Measurements from ENCODE around the gene FARS2.
"Not testable (repeated sequence)": the region's sequence is repeated elsewhere in the genome, so short reads cannot be mapped to it uniquely, and the experiment has no call there.

Gene FARS2

DNA sequence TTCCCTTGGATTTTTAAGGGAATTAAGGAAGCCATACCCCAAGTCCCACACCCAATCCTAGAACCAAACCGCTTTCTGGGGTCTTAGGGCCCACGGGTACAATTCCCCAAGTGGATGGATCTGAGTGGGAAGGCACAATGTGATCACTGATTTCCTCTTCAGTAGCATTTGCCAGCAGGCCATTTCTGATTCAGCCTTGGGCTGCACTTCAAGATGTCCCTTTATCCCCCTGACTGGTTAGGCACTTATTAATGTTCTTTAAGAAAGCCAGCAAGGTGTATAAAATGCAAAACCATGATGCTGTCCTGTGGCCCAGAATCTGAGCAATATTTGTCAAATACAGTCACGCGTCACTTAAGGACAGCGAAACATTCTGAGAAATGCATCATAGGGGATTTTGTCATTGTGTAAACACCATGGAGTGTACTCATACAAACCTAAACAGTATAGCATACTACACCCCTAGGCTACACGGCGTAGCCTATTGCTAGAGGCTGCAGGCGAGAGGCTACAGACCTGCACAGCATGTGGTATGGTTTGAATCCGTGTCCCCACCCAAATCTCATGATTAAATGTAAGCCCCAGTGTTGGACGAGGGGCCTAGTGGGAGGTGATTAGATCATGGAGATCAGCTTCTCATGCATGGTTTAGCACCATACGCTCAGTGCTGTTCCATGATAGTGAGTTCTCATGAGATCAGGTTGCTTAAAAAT lies 511.3 kb downstream of the FARS2 start:
- DNase-seq = no peak

DNA sequence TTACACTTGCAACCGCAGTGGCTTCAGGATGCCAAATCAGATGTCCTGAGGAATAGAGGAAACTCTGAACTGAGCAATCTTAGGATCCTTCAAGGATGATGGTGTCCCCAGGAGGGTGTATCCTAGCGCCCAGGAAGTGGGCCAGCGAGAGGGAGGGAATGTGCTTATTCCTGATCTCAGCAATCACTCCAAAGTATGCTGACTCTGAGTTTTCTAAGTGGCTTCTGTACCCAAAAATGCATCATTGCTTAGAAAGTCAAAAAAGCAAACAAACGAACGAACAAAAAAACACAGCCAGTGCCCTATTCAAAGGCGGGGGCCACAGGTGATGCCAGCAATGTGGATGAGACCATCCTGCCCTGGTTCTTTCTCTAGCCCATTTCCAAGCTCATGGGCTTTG lies 514.8 kb downstream of the FARS2 start:
- DNase-seq = no peak

DNA sequence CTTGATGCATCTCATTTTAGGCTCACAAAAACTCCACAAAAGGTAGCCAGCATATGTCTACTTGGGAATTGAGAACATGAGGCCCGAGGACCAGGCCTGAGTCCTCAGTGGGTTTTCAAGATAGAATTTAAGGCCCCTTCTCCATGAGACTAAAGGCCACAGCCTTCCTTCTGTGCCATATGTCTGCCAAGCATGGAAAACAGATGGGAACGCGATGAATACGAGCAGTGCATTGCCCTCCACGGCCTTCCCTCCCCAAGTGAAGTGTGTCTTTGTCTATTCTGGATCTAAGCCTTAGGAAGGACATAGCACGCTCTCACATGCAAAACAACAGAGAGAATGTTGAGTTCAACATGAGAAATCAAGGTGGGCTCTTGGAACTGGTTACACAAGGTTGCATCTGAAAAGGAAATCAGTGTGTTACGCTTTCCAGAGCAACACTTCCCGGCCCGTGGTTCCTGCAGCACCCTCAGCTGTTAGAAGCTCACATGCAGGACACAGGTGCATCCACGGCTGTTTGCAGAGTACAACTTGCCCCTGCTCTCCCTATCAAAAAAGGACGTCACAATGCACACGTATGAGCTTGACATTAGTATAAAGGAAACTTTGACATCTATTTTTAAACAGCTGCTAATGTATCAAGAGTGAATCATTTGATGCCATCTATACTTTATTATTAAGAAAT lies 515.5 kb downstream of the FARS2 start:
- DNase-seq = no peak

- no peak for DNase-seq
Observed at GRCh38 chr6:5778317-5778857, 517.1 kb downstream of the FARS2 start.

DNA sequence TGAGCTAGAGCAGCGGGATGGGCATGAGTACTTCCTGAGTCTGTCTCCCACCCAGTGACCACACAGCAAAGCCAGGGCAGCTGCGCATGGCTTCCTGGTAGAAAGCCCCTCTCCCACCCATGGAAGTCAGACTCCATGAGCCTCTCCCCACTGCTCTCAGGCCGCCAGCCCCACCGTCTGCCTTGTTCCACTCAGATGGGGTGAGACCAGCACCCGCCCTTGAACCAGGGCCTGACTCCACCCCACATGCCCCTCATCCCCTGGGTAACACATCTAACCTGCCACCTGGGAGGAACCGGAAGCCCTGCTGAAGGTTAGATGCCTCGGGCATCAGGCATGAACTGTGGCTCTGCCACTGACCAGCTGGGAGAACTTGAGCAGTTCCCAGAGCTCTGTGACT lies 517.6 kb downstream of the FARS2 start:
- no peak for DNase-seq

DNA sequence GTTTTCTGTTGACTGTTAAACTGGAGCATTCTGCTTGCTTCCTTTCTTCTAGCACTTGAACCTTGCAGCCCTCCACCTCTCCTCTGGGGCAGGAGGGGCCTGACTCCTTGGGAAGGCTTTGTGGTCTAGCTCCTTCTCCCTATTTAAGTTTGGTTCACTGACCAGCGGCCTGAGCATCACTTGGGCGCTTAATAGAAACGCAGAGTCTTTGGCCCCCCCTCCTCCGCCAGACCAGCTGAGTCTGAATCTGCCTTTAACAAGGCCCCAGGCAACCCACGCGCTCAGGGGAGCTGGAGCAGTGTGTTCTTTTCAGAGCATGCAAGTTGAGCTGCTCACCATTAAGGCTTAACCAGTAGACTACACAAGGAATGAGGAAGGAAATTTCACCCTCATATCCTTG lies 519.7 kb downstream of the FARS2 start:
- DNase-seq = no peak

DNA sequence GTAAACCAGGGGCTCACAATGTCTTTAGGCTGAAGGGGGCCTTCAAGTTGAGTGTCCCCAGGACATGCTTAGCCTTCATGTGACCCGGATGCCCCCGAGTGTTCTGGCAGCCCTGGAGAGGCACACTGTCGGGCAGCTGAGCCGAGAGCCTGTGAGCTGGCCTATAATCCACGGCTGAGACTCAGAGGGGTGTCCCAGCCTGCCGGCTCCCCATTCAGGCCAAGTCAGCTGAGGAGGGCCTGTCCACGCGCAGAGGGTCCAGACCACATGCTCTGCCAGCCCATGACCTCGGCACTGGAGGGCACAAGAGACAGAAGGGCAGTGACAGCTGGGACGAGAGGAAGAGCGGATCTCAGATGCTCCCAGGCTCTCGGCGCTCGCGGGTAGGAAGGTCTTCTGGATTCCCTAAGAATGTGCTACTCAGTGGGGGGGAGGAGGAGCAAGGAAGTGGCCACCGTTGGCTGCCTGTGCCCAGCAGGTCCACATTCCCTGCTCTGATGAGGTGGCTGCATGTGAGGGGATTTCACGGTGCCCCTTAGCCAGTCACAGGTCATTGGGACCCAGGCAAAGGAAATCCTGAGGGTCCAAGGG lies 520.7 kb downstream of the FARS2 start:
- DNase-seq = no peak

- DNase-seq = no peak
Observed at GRCh38 chr6:5782783-5783547, 521.7 kb downstream of the FARS2 start.

DNA sequence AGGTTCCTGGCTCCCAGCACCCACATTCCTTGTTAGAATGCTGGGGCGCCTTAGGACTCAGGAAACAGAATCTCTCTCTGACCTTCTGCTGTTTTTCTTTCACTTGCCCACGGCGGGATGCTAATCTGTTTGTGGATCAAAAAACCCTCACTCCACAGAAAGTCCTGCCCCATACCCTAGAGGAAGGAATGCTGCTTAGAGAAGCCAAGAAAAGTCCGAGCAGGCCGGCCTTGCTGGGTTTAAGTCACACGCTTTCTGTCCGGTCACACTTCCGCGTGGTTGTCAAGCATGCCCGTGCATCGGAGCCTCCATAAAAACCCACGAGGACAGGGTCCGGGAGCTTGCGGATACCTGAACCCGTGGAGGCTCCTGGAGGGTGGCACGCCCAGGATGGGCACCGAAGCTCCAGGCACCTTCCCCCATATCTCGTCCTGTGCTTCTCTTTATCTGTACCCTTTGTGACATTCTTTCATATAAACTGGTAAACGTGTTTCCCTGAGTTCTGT lies 522.3 kb downstream of the FARS2 start:
- no peak for DNase-seq

DNA sequence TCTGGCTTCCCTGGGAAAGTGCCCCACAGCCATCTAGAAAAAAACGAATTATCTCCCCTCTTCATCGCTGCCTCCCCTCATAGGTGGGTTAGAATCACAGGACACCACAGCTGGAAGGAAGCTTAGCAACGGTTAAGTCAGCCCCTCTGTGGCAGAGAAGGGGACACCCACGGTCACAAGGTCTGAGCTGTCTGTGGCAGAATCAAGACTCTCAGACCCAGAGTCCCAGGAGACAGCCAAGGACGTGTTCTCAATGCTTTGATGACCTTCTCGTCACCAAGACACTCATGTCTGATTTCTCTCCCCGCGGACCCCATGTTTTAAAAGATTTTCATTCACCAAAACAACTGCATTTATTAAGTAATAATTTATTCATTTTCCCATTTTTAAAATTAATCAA lies 523.9 kb downstream of the FARS2 start:
- DNase-seq = no peak

DNA sequence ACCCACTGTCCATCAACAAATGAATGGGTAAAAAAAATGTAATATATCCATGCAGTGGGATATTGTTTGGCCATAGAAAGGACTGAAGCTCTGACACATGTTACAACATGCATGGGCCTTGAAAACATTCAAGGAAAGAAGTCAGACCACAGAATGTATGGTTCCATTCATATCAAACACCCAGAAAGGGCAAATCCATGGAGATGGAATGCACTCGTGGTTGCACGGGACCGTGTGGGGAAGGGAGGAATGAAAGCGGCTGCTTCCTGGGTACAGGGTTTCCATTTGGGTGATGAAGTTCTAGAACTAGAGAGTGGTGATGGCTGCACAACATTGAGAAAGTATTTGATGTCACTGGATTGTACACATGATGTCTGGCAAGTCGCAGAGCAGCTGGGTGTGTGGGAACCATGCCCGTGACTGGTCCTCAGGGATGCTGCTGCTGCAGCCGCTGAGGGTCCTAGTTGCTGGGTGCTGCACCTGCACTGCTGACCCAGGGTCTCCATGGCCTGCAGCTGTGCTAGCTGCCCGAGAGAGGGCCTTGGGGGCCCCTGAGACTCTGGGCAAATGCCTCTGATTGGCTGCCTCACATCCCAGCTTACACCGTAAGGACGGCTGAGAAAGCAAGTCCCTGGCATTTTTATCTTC lies 525.1 kb downstream of the FARS2 start:
- DNase-seq = no peak

DNA sequence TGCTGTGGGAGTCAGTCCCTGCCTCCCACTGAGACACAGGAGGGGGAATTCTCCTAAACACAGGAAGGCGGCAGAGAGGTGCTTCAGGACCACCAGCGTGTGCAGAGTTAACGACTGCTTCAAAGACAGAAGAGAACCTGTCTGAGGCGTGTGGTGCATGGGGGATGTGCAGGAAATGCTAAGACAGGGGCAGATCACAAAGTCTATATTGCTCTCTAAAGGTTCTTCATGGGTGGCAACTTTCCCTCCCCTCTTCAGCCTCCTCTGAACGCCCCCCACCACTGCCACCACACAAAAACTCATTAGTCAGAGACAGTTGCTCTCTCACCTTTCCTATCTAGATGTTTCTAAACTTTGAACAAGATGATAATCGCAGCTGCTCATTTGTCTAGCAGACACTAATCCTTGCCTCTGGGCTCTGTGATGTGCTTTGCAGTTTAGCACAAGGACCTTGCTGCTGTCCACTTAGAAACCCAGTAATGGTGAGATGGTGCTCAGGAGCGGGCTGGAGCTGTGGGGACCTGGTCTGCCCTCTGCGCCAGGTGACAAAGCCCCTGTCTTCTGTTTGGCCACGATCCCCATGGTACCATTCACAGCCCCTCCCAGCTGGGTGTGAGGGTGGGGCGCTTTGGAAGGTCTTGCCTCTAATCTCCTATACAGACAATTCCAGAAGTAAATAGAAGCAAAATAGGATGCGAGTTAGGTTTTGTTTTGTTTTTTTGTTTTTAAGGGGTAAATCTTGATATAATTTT lies 525.8 kb downstream of the FARS2 start:
- no peak for DNase-seq

GRCh38 chr6:5789426-5789825 lies 528.1 kb downstream of the FARS2 start:
- DNase-seq = not testable (repeated sequence)

GRCh38 chr6:5796555-5796954 lies 535.2 kb downstream of the FARS2 start:
- DNase-seq = not testable (repeated sequence)

DNA sequence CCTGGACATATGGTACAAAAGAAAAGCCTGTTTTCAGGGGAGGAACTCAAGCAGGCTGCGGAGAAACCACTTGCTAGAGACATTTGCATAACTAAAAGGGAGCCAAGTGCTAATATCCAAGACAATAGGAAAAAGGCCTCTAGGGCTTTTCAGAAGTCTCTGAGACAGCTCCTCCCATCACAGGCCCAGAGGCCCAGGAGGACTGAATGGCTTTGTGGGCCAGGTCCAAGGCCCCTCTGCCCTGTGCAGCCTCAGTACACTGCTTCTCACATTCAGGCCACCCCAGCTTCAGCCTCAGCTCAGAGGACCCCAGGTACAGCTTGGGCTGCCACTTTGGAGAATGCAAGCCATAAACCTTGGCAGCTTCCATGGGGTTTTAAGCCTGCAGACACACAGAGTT lies 545.1 kb downstream of the FARS2 start:
- not testable (repeated sequence) for DNase-seq

DNA sequence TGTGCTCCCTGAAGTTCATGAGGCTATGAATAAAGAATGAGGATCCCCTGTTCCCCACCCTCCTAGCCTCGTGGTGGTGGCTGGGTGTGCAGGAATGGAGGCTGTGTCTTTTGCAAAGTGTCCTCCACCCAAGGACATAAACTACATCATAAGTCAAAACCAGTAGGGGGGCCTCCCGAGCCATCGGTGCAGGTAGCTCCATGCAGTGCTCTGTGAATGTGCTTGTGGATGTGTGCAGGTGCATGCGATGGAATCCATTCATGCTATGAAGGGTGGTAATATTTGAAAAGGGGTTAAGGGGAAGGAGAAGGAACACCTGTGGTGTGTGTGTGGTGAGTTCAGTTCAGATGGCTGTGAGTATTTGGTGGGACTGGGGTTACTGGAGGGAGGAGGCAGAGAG lies 548.1 kb downstream of the FARS2 start:
- no peak for DNase-seq

GRCh38 chr6:5811997-5812396 lies 550.7 kb downstream of the FARS2 start:
- DNase-seq = no peak

DNA sequence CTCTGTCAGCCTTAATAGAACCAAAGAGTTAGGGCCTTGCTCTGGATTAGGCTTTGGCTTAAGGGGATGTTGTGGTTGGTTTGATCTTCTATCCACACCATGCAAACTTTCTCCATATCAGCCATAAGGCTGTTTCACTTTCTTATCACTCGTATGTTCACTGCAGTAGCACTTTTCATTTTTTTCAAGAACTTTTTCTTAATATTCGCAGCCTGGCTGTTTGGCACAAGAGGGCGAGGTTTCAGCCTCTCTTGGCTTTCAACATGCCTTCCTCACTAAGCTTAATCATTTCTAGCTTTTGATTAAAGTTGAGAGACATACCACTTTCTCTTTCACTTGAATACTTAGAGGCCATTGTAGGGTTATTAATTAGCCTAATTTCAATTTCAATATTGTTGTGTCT lies 552.3 kb downstream of the FARS2 start:
- DNase-seq = no peak

- DNase-seq = no peak
Observed at GRCh38 chr6:5814116-5814515, 552.8 kb downstream of the FARS2 start.

GRCh38 chr6:5814901-5815300 lies 553.6 kb downstream of the FARS2 start:
- DNase-seq = no peak

DNA sequence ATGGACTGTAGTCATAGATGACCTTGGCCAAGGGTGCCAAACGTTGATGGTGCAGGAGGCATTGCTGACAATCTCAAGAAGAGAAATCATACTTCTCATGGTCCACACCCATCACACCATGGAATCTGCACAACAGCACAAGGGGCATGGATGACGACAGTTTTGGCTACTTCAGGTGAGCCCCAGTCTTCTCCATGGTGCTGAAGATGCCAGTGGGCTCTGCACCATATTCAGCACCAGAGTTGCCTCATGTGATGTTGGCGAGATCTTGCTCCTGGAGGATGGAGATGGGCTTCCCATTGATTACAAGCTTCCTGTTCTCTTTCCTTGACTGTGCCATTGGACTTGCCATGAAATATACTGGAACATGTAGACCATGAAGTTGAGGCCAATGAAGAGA lies 556.6 kb downstream of the FARS2 start:
- DNase-seq = no peak

DNA sequence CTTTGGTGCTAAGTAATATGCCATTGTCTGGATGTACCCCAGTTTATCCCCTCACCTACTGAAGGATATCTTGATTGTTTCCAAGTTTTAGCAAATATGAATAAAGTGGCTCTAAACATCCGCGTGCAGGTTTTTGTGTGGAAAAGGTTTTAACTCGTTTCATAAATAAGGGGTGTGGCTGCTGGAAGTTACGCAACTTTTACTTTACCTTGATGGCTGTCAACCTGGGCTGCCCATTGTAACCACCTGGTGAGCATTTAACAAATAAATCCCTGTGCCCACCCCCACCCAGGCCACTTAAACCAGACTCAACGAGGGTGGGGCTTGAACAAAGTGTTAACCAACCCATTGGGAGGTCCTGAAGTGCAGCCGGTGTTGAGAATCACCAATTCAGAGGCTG lies 557.6 kb downstream of the FARS2 start:
- no peak for DNase-seq
